Effector CD8-positive, alpha-beta T cell (primary cell): ENCODE data around the gene SULT1E1.

Source experiments
- DNase-seq: peaks from one replicate; lab custom pipeline; 2025; lab: John Stamatoyannopoulos, UW

Gene SULT1E1

GRCh38 chr4:69793732-69794131, 66.2 kb downstream of the SULT1E1 start:
- no peak for DNase-seq
